ENCODE results near the gene NMNAT2.

Gene NMNAT2

DNA sequence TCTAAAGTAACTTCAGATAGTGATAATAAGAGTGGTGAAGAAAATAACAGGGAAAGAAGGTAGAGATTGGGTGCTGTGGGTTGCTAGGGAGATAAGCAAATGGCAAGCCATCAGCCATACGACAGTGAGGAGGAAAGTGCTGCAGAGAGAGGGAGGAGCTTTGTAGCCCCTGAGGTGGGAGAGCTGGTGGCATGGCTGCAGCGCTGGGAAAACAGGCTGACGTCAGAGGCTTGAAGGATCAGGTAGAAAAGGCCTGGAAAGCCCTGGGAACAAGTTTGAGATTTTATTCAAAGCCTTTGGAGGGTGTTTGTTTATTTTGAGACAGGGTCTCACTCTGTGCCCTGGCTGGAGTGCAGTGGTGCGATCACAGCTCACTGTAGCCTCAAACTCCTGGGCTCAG, 109.5 kb downstream of the NMNAT2 start:
- no peak for DNase-seq

DNA sequence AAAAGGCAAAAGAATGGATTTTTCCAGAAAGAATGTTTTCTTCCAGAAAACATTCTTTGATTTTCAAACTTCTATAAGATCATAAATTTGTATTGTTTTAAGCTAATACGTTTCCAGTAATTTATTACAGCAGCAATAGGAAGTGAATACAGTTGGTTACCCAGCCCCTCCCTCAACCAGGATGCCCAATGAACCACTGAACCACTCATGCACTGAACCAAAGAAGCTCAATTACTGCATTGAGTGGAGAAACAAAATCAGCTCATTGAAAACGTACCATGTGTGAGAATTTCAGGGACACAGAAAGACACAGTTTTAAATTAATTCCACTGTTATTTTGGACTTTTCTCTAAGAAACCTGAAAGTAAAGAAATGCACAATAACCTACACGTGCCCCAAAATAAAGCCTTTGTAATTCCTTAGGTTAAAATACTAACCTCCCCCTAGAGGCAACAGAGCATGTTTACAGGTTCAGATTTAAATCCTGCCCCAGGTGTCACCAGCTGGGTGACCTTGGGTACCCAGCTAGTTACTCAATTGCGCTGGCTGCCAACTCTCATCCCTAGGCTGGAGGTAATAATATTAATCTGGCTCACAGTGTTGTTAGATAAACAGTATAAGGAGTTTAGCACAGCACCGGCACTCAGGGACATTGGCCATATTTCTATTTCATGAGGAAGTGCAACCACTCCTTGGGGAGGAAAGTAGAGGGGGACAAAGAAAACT, 111.7 kb downstream of the NMNAT2 start:
- DNase-seq = no peak

DNA sequence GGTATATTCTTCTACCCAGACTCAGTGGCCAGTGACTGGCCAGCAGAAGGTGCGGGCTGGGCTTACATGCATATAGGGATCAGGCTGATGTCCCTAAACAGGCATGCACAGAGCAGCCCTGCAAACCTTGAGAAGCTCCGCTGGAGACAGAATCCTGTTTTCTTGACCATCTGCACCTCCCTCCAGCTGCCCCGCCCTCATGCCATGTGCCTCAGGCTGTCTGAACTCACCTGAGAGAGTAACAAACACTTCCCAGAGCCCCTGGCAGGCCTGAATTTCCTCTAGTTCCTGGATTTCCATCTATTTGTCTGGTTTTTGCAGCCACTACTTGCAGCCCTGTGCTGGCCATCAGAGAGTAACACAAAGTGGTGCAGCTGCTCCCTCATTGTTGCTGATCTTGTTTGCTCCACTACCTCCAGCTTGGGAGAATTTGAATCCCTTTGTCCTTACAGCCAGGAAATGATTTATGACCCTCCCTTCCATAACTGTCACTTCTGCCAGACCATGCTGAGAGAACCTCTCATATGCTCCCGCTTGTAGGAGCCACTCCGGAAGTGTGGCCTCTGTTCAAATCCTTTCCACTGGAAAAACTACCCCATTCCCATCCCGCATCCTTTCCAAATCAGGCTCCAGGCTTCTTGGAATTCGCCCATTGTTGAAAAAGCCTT, 113.6 kb downstream of the NMNAT2 start:
- no peak for DNase-seq

DNA sequence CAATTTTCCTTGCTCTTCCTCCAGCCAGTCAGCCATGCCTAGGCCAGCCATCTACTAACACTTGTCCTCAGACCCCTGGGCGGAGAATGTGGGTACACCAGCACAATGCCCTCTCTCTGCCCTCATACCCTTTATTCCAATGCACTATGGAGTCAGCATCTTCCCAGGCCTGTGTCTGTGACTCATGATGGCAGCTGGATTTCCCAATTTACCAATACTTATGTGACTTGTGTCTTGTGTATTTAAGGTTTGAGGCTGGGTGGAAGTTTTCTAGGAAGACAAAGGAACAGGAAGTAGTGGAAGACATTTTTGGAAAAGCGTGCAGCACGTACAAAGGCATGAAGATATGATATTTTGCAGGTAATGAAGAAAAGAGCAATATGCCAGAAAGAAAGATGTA, 114.3 kb downstream of the NMNAT2 start:
- DNase-seq = no peak

DNA sequence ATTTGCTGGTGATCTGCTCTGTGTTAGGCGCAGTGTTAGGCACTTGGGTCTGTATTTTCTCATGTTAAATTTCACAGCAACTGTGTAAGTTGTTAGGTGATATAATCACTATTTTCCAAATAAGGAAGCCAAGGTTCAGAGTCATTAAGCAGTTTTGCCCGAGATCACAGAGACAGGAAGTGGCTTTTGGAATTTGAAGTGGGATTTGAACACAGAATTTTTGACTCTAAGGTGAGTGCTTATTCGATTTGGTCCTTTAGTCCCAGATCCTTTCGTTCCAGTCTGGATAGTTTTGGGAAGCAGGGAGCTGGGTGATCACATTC, 114.9 kb downstream of the NMNAT2 start:
- DNase-seq = no peak

DNA sequence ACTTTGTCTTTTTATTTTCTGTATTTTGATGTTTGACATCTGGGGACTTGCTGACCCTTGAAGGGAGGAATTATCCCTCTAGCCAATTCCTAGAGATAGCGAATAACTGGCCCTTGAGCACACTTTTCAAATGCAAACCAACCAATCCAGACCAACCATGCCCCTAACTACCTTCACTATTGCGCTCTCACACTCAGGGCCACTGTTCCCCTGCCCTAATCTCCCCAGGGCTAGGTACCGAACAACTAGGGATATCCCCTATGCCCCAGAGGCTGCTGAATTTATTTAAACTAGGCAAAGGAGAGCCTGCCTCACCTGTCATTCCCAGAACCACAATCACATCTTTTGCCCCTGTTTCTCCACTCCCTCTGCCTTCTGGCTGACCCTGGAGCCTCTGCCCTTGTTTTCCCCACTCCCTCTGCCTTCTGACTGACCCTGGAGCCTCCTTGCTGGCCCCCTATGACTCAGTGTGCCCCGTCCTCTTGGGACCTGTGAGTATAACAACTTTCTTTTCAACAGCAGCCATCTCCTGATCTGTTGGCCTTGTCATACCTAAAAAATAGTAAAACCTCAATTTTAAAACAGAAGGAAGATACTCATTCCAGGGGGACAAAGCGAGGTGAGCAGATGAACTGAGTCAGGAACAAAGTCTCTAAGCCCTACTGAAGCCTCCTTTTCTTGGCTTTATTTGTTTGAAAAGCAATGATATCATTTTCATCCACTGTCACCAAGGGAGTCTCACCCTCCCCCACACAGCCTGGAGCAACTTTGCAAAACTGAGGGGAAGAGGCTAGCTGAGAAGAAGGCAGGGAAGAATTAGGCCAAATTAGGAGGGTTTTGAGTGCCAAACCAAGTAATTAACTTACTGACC, 115.5 kb downstream of the NMNAT2 start:
- DNase-seq = no peak

DNA sequence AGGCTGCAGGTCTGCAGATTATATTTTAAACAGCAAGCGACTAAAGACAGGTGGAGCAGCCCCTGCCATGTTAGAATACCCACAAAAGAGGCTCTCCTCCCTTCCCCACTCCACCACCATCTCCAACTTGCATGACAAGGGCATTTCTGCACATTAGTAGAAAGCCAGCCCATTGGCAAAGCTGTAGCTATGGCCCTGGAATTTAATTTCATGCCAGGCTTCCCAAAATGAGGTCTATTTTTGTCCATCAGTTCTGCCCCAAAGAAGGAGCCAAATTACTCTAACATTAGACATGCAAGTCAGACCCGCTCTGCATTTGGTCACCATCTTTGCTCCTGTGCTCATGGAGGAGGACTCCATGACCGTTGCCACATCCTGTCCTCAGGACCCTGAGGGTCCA, 116.9 kb downstream of the NMNAT2 start:
- DNase-seq = no peak

DNA sequence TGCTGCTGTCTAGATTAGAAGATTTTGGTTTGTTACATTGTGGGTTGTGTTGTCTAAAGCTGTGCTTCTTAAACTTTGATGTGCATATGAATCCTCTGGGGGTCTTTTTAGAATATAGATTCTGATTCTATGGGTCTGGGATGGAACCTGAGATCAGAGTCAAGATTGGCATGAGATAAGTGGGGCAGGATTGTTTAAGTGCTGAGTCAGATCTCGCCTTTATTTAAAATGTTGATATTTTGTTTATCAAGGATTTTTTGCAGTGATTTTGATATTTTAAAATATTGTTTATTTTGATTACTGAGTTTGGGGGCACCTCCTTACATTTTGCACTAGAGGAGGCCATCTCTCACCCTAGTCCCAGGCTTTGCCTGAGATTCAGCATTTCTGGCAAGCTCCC, 117.4 kb downstream of the NMNAT2 start:
- no peak for DNase-seq

DNA sequence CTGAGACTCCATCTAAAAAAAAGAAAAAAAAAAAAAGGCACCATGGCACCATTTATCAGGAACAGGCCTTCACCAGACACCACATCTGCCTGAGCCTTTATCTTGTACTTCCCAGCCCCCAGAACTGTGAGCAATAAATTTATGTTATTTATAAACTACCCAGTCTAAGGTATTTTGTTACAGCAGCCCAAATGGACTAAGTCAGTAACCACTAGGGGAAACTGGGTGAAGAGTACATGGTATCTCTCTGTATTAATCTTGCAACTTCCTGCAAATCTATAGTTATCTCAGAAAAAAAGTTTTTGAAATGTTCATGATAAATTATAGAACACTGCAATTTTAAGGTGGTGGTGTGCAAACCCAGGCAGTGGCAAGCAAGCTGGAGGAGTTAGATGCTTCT, 117.8 kb downstream of the NMNAT2 start:
- no peak for DNase-seq

DNA sequence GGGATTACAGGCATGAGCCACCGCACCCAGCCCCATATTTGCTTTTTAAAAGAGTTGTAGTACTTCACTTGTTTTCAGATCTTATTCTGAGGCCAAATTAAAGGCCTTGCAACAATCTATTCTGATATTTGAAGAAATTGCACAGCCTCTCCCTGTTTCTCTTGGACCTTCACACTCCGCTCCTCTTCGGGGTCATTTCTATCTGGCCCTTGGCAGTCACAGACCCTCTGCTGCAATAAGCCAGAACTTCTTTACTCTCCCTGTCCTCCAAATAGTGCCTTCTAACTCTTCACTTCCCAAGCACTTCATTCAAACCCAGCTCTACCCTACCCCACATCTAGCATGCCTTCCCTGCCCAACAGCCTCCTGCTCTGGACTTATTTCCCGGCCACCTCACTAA, 121.4 kb downstream of the NMNAT2 start:
- no peak for DNase-seq

DNA sequence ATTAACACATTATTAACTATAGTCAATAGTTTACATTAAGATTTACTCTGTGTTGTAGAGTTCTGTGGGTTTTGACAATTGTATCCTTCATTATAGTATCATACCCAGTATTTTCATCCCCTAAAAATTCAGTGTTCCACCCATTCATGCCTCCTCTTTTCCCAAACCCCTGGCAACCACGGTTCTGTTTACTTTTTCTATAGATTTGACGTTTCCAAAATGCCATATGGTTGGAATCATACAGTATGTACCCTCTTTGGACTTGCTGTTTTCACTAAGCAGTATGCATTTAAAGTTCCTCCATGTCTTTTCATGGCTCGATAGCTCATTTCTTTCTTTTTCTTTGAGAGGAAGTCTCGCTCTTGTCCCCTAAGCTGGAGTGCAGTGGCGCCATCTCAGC, 122.7 kb downstream of the NMNAT2 start:
- no peak for DNase-seq

DNA sequence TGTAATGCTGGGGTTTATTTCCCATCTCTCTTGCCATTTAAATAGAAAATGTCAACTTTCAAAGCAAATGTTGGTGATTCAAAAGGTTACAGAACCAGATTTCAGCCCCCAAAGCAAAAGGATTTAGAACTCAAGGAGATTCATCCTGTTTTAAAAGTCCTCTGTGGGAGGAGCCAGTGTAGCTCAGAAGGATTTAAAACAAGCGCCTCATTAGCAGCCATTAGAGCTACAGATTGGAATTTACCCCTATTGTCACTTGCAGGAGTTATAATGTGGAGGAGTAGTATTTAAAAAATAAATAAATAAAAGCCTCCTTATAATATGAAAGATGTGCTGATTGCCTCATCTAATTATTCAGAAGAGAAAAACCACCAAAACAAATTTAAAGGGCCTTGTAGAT, 124.3 kb downstream of the NMNAT2 start:
- DNase-seq = no peak

DNA sequence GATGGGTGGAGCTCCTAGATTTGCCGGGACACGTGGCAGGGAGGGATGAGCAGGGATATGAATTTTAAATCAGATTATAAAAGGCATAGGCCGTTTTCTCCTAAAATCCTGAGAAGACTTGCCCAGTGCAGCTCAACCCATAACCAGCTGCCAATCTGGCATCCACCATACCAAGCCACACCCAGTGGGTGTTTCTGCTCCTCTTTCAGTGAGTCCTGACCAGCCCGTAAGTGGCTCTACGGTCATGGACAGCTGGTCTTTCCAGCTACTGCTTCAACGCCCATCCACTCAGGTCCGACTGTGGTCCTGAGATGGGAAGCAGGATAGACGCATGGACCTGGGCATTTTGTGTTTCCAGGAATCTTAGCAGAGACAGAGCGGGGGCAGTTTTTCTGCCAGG, 124.9 kb downstream of the NMNAT2 start:
- no peak for DNase-seq

DNA sequence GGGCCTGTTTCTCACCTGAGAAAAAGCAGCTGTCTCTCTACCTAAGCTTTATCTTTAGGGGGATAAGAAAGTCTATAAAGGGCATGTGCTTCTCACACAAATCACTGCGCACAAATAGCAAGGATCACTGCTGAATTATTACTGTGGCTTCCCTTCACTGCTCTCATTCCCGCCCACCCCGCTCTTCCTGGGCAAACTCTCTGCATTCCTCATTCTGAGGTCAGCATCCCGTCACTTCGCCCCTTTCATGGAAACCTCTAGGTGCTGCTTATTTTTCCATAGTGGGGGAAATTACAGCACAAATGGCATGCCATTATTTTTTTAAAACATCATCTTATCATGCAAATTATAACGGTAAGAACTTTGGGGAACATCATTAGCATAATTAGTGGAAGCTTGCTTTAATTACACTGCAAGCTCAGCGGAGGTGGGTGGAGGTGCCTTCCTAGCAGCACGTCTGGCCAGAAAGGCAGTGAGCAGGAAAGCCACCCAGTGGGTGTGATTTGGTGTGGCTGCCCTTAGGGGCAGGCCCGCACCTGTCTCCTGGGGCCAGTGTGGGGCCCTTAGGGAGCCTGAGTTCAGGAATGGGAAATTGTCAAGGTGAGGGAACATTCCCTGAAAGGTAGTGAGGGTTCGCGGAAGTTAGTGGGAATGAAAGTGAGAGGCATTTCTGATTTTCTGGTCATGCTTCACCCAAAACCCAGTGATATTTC, 126.2 kb downstream of the NMNAT2 start:
- DNase-seq = no peak

DNA sequence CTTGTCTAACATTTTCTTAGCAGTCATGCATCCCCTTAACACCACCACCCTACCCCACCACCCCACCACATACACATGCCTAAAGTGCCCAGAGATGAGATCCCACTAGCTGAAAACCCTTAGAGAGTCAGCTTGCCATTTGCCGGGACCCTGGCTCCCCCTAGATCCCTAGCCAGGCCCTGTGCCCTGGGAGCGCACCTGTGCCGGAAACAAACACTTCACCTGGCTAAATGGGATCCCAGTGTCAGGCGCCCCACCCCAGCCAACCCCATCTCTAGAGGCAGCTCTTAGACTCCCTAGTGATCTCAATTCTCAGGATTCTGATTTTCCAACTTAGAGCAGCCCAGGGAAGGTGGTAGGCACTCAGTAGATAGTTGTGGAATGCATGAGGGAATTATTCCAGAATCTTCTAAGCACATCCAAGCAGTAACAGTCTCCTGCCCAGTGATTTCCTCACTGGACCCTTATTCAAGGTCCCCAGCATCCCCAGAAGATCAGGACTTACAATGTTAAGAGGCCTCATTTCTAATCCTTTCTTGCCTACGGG, 126.9 kb downstream of the NMNAT2 start:
- DNase-seq = no peak

DNA sequence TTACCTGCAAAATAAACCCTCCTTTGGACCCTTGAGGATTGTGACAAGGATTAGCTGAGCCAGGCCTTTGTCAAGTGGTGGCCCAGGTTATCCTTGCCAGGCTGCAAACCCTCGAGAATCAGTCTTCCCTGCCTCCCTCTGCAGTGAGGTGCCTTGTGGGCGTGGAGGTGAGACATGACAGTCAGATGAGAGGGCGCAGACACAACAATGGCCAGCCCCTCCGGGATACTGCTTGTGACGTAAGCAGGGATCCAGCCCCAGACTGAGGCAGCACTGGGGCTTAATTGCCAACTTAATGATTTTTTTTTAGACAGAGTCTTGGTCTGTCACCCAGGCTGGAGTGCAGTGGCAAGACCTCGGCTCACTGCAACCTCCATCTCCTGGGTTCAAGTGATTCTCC, 127.6 kb downstream of the NMNAT2 start:
- DNase-seq = no peak

DNA sequence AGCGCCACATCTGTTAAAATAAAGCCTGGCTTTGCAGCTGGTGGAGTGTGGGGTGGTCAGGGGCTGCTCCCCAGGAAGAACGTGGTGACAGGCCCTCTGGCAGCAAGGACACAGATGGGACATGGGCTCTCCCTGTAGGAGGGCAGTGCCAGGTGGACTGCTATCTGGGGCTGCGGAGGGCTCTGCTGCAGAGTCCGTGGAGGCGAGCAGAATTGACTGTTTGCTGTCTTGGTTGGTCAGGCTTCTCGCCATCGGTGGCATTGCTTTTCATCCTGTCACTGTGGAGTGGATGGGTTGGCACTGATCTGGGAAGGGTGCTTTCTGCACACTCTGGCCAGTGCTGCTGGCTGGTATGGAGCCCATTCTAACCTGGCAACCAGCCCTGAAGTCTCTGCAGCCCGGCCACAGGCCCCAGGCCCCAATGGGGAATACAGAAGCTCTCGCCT, 129.1 kb downstream of the NMNAT2 start:
- no peak for DNase-seq

DNA sequence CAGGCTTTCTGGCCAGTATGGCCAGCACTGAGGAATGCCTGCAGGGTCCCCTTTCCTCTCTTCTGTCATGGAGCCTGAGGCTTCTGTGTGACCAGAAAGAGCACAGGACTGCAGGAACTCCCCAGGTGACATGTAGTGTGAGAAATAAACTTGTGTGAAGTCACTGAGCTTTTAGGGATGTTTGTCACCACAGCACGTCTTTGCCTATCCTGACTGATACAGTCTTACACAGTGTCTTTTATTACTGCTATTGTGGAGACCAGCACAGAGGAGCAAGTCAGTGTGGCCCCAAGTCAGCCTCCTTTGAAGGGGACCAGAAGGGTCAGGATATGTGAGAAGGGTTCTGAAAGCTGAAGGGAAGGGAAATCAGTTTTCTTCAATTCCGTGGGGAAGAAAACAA, 129.6 kb downstream of the NMNAT2 start:
- DNase-seq = no peak

DNA sequence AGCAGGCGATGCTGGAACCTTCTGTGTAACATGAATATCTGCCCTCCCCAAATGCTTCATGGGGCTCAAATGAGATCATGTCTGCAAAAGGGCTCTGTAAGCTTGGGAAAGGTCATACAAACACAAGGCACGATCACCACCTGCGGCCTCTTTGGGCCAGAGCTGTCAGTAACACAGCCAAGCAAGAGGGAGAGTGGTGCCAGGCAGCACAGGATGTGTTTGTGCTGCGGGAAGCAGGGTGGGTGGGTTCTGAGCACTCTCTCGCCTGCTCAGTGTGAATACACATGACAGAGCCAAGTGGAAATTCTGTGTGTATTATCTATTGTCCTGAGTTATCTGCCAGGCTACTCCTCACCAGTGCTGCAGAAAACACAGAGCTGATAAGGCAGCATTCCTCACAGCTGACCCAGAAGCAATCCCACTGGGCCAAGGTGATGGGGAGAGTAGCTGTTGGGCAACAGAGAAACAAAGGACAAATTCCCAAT, 130.9 kb downstream of the NMNAT2 start:
- DNase-seq = no peak

DNA sequence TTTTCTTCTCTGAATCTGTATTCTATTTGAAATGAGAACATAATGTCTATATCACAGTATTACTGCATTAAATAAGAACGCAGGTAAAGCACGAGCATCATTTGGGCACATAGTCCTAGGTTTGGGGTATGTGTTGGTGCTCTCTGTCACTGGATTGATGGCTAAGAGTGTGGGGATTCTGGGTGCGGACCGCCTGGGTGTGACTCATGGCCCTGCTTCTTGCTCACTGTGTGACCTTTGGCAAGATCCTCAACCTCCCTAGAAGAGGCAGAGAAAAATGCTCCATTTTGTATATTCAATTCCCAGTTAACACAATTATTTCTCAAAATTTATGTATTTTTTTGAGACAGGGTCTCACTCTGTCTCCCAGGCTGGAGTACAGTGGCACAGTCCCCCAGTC, 132.4 kb downstream of the NMNAT2 start:
- no peak for DNase-seq

DNA sequence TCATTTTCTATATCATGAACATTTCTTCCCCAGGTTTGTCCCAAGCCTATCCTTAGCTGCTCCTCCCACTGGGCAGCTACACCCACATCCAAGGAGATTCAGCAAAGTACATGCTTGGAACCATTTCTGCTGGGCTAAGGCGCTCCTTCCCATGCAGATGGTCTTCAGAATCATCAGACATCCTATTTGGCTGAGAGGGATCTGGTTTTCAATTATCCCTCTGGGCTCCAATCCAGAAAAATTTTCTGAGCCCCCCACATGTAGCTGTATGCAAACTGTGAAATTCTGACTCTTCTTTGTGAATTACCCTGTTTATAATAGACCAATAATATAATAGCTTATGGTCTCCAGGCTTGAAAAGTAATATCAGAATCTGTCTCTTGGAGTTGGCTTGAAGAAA, 132.9 kb downstream of the NMNAT2 start:
- DNase-seq = no peak

DNA sequence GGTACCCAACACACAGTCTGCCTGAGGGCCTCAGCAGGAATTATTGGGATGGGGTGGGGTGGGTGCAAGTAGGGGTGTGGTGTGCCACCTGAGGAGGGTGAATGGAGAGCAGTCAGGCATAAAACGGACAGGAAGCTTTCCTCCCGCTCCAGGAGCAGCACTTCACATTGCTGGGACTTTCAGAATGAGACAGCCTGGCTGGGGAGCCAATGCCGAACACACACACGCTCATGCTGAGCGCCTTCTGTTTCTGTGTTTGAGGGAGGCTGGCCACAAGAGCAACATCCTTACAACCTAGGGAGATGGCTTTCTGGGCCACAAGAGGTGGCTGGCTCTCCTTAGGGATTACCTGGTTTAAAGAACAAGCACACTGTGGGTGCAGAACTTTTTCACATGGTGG, 134.1 kb downstream of the NMNAT2 start:
- DNase-seq = no peak

DNA sequence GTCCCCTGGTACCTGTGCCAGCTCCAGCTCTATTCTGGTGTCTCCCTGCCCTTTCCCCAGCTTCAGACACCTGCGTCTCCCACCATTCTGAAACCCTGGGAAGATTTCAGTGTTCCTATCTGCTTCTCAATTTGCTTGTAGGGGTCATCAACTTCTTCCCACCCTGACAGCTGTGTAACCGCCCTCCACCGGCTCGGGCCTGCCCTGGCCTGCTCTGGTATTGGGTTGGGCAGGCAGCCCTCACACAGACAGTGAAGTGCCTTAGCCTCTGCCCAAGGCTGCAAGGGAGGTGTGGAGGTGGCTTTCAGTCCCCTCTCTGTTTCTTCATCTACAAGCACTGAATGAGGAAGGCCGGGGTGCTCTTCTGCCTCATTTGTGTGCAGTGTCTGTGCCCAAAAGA, 134.9 kb downstream of the NMNAT2 start:
- no peak for DNase-seq

Measured in DMS79 (cell line).